Ecto neural progenitor cell (in vitro differentiated cells): Measurements from ENCODE around the gene TMEM106C.
A peak's percentile ranks its signal among the peaks of the same experiment; 100 is the strongest.

ENCODE experiments used
- DNase-seq: peaks from one replicate; pipeline ENCODE4 v3.0.0-alpha.2; 2018; ENCODE audit warnings: low spot score

TMEM106C gene

DNA sequence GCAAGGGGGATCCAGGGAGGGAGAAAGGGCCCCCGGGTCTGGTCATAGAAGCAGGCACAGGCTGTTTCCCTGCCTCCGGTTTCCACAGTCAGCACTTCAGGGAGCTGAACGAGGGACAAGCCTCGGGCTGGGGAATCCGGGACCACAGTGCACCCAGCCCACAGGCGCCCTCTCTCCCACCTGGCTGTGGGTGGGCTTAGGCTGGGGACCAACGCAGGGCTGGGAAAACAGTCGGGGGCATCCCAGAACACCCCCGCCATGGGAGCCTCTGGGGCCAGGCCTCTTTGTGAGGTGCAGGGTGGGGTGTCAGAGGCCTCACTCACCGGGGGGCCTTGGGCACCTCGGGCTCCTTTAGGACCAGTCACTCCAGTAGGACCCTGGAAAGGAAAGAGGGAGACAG lies 16.3 kb downstream of the TMEM106C start:
- no peak for DNase-seq

DNA sequence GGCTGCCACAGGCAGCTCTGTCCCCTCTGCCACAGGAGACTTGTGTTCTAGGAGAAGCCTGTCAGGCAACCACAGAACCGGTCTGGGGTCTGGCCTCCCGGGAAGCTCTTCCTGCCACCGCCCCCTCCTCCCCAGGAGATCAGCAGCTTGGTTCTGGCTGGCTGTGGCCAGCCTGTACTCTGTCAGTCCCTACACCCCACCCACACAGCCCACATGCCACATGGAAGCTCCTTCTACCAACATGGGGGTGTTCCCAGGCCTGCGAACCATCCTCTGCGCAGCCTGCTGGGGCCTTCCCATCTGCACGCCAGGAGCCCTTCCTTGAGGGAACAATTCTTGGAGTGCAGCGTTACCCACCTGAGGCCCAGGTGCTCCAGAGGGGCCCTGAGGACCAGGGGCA lies 16.8 kb downstream of the TMEM106C start:
- DNase-seq = no peak

DNA sequence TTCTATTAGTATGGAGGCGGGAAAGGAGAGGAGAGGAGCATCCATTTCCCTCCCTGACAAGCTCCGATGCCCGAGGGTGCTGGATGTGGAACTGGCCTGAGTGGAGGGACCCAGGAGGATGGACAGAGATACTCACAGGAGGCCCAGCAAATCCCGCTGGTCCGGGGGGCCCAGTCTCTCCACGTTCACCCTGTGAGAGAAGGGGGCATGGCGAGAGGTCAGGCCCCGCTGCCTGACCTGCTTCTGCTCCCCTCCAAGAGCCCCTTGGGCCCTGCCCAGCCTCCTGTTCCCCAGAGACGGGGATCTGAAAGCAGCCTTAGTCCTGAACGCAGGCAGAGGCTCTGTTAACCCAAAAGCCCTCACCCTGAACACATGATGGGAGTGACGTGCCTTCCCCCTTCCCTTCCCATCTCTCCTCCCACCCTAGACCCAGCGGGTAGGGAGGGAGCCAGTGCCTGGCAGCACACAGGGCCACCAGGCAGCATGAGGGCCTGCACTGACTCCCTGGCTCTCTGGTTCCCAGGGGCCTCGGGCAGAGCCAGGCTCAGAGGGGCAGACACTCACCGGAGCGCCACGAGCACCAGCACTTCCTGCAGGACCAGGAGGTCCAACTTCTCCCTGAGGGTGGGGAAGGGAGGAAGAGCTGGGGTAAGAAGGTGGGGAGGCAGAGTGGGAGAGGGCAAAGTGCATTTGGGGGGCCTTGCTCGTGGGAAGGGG lies 17.5 kb downstream of the TMEM106C start:
- no peak for DNase-seq

DNA sequence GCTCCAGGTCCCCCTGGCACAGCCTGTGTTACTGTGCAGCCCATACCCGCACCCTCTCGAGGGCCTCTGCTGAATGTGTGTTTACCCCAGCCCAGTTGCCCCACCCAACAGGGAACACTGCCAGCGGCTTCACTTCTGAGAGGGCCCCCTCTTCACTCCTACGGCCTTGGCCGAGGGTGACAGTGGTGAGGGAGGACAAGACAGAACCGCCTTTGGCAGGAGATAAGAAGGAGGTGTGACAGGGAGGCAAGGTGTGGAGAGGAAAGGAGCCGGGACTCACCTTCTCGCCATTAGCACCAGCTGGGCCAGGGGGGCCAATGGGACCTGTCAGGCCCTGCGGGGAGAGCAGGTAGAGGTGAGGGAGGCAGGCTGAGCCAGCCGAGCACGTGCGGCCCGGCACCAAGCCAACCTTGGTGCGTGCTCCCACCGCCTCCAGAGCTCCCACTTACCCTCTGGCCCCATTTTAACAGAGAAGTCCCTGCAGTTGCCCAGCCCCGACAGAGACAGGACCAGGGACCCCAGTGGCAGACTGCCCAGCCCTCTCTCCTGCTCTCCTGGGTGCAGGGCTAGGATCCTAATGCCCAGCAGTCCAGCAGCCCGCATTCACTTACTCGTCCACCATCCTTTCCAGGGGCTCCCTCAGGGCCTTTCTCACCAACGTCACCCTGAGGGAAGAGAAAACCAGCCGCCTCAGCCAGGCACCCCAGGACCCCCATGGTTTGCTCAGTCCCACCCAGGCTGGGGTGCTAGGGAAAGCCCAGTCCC lies 18.3 kb downstream of the TMEM106C start:
- DNase-seq = no peak

DNA sequence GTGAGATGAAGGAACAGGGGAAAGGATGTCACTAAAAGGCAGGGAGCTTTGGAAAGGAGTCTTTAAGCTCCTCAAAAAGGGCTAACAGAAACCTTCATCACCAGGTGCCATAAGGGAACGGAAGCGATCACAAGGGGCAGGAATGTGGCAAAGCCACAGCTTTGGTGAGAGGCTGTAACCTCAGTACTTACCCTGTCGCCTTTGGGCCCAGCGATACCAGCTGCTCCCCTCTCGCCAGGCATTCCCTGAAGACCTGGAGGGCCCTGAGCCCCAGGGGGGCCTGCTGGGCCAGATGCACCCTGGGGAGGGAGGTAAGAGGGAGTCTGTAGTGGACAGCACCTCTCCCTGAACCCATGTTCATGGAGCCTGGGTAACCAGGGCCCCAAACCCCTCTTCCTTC lies 18.9 kb downstream of the TMEM106C start:
- DNase-seq = no peak

DNA sequence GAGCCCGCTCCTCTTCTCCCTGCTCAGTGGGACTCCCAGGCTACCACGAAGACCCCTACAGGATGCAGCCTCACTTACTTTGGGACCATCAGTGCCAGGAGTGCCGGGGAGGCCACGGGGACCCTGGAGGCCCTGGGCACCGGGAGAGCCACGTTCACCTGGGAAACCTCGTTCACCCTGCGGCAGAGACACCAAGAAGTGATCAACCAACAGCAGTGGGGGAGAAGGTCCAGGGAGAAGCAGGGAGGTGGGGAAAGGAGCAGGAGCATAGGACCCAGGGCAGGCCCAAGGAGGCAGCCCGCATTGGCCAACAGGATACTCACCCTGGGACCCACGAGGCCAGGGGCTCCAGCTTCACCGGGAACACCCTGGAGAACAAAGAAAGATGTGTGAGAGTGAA lies 19.4 kb downstream of the TMEM106C start:
- DNase-seq = no peak

DNA sequence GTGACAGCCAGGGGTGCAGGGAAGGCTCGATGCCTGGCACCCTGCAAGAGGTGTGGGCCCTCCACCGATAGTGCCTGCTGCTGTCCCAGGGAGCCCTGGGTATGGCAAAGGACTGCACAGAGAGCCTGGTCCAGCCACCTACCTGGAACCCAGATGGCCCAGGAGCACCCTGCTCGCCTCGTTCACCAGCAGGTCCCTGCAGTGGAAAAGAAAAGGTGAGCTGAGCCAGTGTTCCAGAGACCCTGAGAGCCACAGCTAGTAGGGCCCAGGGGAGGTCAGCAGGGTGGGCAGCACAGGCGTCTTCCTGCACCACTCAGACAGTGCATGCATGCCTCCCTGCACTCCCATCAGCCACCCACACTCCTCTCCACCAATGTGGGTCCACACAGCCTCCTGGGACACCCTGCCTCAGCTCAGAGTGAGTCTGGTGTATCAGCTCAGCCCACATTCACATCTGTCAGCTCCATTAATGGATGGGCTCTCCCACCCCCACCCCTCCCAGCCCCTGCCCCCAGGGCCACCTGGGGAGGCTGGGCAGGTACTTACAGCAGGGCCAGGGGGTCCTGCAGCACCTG lies 20.2 kb downstream of the TMEM106C start:
- DNase-seq = no peak

DNA sequence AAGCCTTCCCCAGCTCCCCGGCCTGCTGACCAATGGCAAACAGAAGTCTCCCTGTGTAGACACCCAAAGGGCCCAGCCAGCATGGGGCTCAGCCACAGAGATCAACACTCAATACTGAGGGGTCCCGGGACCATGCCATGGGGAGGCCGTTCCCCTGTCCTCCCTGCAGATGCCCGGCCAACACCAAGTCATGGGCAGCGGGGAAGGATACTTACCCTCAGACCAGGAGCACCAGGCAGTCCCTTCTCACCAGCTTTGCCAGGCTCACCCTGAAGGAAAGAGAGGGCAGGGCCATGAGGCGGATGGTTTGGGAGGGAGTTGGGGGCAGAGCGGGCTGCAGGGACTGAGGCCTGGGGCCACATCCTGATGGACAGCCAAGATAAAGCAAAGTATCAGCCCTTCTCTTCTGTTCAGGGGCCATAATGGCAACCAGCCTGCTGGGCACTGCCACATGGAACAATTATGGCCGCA lies 21.0 kb downstream of the TMEM106C start:
- DNase-seq = no peak

DNA sequence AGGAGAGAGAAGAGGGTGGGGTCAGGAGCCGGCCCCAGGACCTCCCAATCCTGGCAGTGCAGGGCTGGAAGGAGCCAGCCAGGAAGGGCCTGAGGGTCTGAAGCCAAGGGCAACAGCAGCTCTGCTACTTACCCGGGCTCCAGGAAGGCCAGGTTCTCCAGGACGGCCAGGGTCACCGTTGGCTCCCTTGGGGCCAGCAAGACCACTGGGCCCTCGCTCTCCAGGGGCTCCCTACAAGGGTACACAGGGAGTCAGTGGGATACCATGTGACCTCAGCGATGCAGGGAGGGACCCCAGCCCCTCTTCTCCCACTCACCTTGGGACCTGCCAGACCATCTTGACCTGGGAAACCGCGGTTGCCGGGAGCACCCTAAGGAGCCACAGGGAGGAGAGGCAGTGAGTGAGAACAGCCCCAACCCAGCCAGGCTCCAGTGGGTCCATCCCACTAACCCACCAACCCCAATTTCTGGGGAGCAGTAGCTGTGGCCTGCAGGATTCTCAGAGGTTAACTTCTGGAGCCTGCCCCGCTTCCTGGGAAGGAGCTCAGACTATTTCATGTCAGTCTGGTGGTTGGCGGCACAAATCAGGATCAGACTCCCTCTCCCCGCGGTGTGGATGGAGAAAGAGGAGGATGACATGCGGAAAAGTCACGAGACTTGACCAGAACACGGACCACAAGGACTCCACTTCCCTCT lies 22.3 kb downstream of the TMEM106C start:
- no peak for DNase-seq

DNA sequence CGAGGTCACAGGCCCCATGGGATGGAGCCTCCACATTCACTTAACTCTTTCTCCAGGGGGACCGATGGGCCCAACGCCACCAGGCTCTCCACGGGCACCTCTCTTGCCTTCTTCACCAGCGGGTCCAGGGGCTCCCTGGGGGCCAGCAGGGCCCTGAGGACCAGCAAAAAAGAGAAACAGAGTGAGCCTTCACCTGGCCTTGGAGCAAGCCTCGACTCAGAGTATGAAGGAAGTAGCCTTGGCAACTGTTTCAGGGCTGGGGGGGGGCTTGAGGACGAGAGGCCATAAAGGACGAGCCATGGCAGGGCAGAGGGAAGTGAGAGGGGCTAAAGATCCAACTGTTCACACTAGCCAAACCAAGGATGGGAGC lies 22.9 kb downstream of the TMEM106C start:
- DNase-seq = no peak

DNA sequence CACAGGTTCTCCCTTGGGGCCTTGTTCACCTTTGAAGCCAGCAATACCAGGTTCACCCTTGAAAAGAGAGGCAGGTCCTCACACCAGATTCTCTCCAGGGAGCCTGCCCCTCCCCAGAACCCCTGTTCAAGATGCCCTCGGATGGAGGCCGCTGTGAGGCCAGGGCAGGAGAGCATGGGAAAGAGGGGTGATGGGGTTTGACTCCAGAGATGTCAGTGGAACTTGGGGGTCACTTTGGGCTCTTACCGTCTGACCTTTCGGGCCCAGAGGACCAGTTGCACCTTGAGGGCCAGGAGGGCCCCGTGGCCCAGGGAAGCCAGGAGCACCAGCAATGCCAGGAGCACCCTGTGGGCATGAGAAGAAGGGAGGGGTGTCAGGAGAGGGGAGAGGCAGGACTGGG lies 23.4 kb downstream of the TMEM106C start:
- DNase-seq = no peak

DNA sequence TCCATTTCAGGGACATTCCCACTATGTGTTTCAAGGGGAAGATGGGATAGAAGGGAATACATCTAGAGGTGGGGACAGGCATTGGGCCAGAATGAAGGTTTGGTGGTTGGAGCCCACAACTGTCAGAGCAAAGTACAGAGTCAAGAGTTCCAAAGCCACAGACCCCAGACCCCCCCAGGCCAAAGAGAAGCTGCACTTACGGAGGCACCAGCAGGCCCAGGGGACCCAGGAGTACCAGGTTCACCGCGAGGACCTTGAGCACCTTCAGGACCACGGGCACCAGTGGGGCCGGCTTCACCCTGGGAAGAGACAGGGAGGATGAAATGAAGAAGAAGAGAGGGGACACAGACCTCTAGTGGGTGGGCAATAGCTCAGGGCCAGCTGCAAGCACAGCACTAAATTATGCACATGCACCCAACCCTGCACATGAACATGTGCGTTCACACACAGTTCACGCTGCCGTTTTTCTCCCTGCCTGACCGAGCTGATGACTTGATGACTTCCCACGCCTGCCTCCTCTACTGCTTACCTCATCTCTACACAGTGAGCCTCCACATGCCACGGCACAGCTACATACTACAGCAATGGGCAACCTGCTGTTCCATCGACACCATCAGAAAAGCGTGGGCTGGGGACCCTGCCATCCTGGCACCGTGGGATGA lies 24.1 kb downstream of the TMEM106C start:
- DNase-seq = no peak

DNA sequence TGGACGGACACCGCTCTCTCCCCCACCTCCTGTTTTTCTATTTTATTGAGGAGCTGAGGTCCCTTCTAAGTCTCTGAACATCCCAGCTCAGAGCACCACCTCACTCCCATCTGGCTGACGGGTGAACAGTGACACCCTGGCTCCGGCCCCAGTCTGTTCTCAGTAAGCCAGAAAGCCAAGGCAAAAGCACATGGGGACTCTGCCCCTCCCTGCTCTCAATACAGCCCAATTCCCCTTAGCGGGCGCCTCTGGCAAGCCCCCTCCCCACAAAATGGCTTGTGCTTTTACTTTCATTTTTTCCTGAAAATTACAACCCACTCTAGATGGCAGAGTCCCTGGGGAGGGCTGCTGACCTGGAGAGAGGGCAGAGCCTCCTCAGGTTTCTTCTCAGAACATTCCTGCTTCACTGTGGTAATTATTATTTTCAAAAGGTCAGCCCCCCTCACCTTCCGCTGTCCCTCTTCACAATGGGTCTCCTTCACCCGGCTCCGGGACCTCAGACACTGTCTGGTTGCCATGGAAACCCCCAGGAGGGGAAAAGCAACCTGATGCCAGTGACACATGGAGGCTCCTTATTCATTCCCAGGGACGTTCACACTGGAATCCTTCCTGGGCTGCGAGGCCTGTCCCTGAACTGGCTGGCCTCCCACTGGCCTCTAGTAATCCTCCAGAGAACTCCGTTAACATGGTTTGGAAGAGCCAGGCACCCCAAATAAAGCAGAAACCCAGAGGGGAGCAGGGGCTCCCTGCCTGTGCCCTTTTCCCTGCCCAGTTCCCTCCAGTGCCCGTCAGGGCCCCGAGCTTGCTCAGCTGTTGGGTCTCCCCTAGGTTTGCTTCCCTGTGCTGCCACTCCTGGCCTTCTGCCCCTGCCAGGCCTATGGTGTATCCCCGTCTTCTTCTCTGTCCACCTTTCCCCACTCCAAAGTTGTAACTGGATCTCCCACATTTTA lies 25.0 kb downstream of the TMEM106C start:
- DNase-seq = peak; percentile 83

DNA sequence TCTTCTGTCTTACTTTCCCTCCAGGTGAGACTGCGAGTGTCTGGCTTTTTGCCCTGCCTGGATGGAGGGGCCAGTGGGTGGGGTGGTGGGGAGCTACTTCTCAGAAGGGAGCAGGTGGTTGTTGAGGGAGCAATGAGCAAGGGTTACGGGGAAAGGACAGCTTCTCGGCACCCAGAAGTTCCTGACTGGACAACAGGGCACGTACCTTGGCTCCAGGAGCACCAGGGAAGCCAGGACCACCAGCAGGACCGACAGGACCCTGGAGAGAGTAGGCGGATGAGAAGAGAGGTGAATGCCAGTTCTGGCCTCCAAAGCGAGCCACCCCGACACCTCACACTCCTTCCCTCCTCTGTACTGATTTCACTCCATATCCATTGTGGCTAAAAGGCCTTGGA lies 25.6 kb downstream of the TMEM106C start:
- no peak for DNase-seq

DNA sequence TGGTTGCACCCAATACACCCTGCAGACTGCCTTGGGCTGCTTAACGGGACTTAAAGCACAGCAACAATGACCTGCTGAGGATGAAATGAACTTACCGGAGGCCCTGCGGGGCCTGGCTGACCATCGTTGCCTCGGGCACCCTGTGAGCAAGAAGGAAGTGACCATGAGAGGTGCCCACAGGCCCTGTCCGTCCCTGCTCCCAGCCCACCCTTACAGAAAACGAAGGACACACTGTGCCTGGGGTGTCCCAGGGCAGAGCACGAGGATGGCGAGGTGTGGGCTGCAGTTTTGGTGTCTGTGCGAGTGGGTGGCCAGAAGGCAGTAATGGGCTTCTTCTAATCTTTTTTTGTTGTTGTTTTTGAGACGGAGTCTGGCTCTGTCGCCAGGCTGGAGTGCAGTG lies 26.3 kb downstream of the TMEM106C start:
- DNase-seq = no peak

DNA sequence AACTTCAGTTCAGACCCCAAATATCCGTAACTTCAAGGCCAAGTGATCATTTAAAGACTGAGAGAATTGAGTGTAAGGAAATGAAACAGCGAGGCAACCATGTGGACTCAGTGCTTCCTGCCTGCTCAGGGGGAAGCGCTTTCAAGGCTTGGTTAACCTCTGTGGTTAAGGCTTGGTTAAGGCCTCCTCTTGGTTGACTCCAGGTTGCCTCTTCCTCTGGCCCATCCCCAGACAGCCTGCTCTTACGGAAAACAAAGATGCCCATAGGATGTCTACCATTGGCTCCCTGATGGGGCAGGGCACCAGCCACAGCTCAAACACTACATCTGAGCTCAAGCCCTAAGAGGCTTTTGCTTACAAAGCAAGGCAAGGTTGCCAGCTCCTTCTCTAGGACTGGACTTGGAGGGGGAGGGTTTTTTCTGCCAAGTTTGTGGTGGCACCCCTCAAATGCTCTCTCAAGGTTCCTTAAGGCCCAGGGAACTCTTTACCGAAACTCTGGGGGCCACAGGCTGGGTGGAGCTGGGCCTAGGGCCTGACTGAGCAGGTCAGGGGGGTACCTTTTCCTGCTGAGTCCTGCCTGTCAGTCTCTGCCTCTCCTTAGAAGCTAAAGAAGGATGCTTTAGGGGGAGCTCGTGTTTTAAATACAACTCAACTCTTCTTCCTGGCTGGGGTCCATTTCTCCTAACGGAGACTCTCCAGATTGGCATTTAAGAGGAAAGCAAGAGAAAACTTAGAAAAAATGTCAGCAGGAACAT lies 27.1 kb downstream of the TMEM106C start:
- DNase-seq = no peak

DNA sequence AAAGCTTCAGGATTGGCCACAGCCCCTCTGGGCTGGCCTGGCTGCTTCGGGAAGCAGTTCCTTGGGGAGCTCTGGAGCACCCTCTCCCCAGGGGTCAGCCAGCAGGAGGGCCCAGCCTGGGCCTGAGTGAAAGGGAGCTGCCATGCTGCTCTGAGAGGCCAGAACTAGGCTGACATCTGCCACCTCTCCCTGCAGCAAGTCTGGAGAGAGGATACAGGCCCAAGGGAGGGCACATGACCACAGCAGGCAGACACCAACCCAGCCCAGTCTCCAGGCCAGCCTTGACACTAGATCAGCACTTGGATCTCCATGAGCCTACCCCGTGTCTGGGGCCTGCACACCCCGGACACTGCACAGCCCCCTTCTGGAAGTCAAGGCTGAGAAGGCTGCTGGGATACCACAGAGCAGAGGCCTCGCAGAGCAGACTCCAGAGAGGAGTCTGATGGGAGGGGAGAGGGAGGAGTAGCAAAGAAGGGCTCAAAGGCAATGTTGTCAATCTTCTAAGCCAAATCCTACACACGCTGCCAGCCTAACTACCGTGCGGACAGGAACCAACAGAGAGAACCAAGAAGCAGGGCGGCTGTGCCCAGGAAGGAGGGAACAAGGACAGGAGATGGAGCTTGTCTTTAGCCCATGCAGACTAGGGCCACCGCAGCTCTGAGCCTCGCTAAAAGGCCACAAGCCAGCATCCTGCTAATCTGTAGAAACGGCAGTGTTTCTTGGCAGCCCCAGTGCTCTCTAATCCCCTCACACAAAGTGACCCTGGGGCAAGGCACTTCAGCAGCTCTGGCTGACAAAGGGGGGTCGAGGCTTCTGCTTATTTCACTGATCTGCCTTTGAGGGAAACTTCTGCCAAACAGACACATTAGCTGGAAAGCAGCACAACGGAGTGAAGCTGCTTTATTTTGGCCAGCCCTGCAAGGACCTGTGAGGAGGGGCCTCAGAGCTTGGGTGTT lies 28.0 kb downstream of the TMEM106C start:
- DNase-seq = peak; percentile 86

DNA sequence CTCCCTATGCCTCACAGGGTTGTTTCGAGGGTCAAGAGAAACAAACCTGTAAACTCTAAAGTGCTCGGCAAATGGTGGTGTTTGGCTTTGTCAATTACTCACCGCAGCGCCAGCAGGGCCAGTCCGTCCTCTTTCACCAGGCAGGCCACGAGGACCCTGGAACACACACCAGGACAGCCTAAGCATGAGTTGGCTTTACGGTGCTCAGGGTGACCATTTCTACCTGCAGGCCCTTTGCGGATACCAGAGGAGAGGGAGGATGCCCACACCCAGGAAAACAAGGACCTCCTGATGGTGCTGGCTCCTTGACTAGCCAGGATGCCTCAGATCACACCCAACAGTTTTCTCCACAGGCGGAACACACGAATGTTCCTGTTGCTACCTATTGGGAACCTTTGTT lies 29.4 kb downstream of the TMEM106C start:
- DNase-seq = no peak

DNA sequence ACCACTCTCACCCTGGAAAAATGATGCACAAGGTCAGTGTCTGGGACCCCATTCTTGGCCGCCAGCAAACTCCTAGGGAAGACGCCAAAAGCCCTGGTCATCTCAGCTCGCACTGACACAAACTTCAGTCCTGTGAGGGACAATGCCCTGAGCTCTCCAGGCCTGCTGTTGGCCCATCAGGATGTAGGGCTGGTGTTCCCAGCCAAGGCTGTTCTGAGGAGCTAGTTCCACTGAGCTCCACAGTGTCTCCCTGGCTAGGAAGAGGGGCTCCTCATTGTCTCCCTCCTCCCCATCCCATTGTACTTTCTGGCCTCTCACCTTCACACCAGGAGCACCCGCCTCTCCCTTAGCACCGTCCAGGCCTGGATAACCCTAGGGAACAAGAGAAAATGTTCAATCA lies 30.1 kb downstream of the TMEM106C start:
- DNase-seq = no peak
